AG09309 (cell line): ENCODE measurements around the gene CBX4.
"Not testable (repeated sequence)": the region's sequence is repeated elsewhere in the genome, so short reads cannot be mapped to it uniquely, and the experiment has no call there.

Source experiments
- DNase-seq: peaks from one replicate; pipeline ENCODE4 v3.0.0-alpha.2; 2010; ENCODE audit warnings: low read depth
- H3K4me3 ChIP-seq: 2 replicates; pipeline ENCODE4 v1.5.1; 2011; ENCODE audit warnings: mild to moderate bottlenecking, low read depth, low read length, moderate library complexity; ENCODE audit not compliant: control insufficient read depth
- TF ChIP-seq, protein P1 (sequence below): IDR thresholded peaks from 2 replicates; pipeline ENCODE4 v1.5.1; 2011; ENCODE audit warnings: mild to moderate bottlenecking, low read depth, low read length, inconsistent platforms; ENCODE audit not compliant: insufficient read depth, control insufficient read depth; ENCODE audit errors: missing control alignments

CBX4 gene

GRCh38 chr17:79861413-79862216, 22.4 kb upstream of the CBX4 start:
- TF ChIP-seq, protein P1, sequence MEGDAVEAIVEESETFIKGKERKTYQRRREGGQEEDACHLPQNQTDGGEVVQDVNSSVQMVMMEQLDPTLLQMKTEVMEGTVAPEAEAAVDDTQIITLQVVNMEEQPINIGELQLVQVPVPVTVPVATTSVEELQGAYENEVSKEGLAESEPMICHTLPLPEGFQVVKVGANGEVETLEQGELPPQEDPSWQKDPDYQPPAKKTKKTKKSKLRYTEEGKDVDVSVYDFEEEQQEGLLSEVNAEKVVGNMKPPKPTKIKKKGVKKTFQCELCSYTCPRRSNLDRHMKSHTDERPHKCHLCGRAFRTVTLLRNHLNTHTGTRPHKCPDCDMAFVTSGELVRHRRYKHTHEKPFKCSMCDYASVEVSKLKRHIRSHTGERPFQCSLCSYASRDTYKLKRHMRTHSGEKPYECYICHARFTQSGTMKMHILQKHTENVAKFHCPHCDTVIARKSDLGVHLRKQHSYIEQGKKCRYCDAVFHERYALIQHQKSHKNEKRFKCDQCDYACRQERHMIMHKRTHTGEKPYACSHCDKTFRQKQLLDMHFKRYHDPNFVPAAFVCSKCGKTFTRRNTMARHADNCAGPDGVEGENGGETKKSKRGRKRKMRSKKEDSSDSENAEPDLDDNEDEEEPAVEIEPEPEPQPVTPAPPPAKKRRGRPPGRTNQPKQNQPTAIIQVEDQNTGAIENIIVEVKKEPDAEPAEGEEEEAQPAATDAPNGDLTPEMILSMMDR: no peak
- DNase-seq: no peak
- H3K4me3 ChIP-seq: no peak overlapping the region

DNA sequence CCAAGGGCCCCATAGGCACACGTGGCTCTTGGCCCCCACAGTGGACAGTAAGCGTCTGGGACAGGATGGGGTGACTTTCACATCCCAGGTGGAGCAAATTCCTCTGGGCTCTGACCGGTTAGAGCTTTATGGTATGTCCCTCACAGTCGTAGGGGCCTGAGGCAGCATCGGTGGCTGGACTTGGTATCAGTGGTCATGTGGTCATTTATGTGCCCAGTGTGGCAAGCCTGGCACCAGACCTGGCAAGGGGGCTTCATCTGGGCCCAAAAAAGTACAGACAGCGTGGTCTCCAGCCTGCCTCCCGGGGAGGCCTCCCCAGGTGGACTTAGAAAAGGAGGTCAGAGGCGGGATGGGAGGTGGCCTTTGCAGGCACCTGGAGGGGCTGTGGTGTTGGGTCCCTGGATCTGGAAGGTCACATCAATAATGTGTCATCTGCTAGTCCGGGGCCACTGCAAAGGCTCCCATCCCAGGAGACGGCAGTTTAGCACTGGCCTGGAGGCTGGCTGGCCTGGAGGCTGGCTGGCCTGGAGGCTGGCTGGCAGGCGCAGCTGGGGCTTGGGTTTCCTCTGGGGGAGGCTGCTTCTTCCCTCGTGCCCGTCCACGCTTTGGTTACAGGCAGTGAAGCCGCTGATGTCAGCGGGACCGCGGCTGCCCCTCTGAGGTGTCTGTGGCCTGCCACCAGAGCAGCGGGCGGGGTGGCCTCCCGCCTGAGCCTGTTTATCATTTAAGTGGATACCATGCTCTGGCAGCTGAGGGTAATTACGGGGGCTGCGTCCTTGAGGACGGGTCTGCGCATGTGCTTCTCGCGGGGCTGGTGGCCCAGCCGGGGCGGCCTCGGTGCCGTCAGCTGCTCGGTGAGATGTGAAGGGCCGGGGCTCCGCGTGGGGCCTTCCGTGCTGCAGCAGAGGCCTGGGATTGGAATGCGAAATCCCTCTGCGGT, 20.7 kb upstream of the CBX4 start:
- DNase-seq: no peak
- no peak overlapping the region for H3K4me3 ChIP-seq
- TF ChIP-seq, protein P1: no peak

DNA sequence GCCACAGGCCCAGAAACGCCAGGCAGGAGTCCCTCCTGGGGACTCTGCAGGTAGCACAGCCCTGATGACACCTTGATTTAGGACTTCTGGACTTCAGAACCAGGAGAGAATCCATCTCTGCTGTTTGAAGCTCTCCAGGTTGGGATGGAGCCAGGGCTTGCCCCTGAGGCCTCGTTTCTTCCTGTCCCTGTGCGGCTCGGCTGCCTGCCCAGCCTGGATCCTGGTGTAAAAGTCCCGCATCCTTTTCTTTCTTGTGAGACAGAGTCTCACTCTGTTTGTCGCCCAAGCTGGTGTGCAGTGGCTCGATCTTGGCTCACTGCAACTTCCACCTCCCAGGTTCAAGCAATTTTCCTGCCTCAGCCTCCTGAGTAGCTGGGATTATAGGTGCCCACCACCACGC, 17.9 kb upstream of the CBX4 start:
- TF ChIP-seq, protein P1: no peak
- DNase-seq: no peak
- no peak overlapping the region for H3K4me3 ChIP-seq

DNA sequence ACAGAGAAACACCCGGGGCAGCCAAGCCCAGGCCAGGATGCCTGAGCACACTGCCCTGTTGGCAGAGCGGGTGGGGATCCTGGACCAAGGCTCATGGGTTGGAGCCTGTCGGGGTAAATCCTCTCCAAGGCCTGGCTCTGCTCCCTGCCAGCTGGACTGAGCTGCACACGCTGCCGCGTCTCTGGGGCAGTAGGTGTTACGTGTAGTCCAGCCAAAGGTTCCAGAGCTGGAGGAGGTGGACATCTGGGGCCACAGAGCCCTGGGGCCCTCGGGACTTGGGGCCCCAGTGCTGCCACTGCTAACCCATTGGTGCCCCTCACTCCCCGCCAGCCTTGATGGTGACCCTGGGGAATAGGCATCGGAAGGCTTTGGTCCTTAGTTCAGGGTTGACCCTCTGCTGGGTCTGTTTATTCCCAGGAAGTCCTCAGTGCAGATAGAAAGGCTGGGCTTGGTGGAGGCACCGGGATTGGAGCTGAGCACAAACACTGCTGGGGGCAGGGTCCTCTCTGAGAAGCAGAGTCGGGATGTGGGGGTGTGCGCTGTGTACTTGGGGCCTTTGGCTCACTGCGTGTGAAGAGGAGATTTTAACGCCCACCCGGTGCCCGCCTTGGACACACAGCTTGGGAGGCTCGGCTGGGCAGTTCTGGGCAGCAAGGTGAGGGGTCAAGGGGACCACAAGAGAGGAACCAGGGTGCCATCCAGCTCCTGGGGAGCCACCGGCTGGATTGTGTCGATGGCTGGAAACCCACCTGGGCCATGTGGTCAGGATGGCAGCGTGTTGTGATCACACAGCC, 16.3 kb upstream of the CBX4 start:
- DNase-seq: no peak
- TF ChIP-seq, protein P1: no peak
- no peak overlapping the region for H3K4me3 ChIP-seq

GRCh38 chr17:79854080-79855060, 15.1 kb upstream of the CBX4 start:
- no peak for DNase-seq
- TF ChIP-seq, protein P1: no peak
- no peak overlapping the region for H3K4me3 ChIP-seq

- H3K4me3 ChIP-seq, DNase-seq: not testable (repeated sequence)
These were observed 13.9 kb upstream of the CBX4 start for GRCh38 chr17:79853168-79853567.
